Vagina (tissue), 2 donors: Measurements from ENCODE around the gene SLC16A6.

Experiments
- CTCF ChIP-seq, 3 experiments: fragments of 450-650 bp in 2 of 3; fragments of 200-600 bp in 1 of 3; sonication (generic) in 1 of 3; IDR thresholded peaks; one replicate each; pipeline ENCODE4 v1.5.1; 2017 to 2019; ENCODE audit warnings: antibody characterized with exemption in 3 of 3, mild to moderate bottlenecking in 2 of 3, moderate library complexity in 2 of 3
- POLR2A ChIP-seq, 2 donors: fragments of 450-650 bp; IDR thresholded peaks; one replicate each; pipeline ENCODE4 v1.6.1; 2017; ENCODE audit warnings: antibody characterized with exemption in 2 of 2, mild to moderate bottlenecking in 2 of 2, moderate library complexity in 2 of 2
- POLR2AphosphoS5 ChIP-seq, 2 donors: sonication (generic); formaldehyde crosslinking; IDR thresholded peaks; one replicate each; pipeline ENCODE4 v1.9.0; 2017; ENCODE audit warnings: antibody characterized with exemption in 2 of 2, mild to moderate bottlenecking in 2 of 2, low read depth in 1 of 2; ENCODE audit not compliant: insufficient read depth in 1 of 2

GRCh38 chr17:68222606-68223005 lies 68.3 kb downstream of the SLC16A6 start:
- TF ChIP-seq CTCF (IDR thresholded peaks at IDR 0.05) (no peak), POLR2A (IDR thresholded peaks at IDR 0.05) (no peak), POLR2AphosphoS5 (IDR thresholded peaks at IDR 0.05; ENCODE audit: insufficient read depth in 1 of 2, low read depth in 1 of 2) (no peak)
